LHCN-M2 (cell line): Measurements from ENCODE around the gene GOLIM4. TPM values are rescaled to one million over a fixed set of nuclear protein-coding genes. Genes with fewer than 3 reads are reported as not detected.
"Not testable (repeated sequence)": the region's sequence is repeated elsewhere in the genome, so short reads cannot be mapped to it uniquely, and the experiment has no call there.

ENCODE experiments used
- DNase-seq: peaks from one replicate; pipeline ENCODE4 v3.0.0-alpha.2; 2012; ENCODE audit warnings: low read depth
- polyA plus RNA-seq: library from polyadenylated mRNA; unstranded; fragments of >200 nt; gene quantifications from one replicate; pipeline ENCODE4 v1.2.1, GENCODE V29; 2012; ENCODE audit warnings: missing spikeins
- total RNA-seq: library from RNA; depleted of rRNA; stranded (reverse); fragments of >200 nt; gene quantifications from 2 replicates; pipeline ENCODE4 v1.2.3, GENCODE V29; 2014; rRNA removed

GOLIM4 gene
- 35.8 and 42.1 TPM in 2 replicates for total RNA-seq
- polyA plus RNA-seq = 16.1 TPM

- DNase-seq = peak; percentile 97
These were observed at the start of gene GOLIM4 for GRCh38 chr3:168095611-168096209. GOLIM4 (minus strand) TSS chr3:168095924; CDS start chr3:168095285, 639 bp downstream.

GRCh38 chr3:168141405-168141998 is 45.8 kb upstream of the GOLIM4 start:
- DNase-seq = no peak

- no peak for DNase-seq
These were observed 44.2 kb upstream of the GOLIM4 start for GRCh38 chr3:168139947-168140346.

- DNase-seq = no peak
These were observed 42.7 kb upstream of the GOLIM4 start for GRCh38 chr3:168138421-168138820.

- DNase-seq = peak; percentile 20
These were observed 39.2 kb upstream of the GOLIM4 start for GRCh38 chr3:168134931-168135330.

- not testable (repeated sequence) for DNase-seq
These were observed 34.5 kb upstream of the GOLIM4 start for GRCh38 chr3:168130250-168130649.

GRCh38 chr3:168128463-168128862 is 32.7 kb upstream of the GOLIM4 start:
- DNase-seq = not testable (repeated sequence)

- DNase-seq = no peak
These were observed 31.7 kb upstream of the GOLIM4 start for GRCh38 chr3:168127466-168127865.

- DNase-seq = no peak
These were observed 29.1 kb upstream of the GOLIM4 start for GRCh38 chr3:168124791-168125190.

- DNase-seq = no peak
These were observed 28.6 kb upstream of the GOLIM4 start for GRCh38 chr3:168124291-168124690.

- no peak for DNase-seq
These were observed 27.8 kb upstream of the GOLIM4 start for GRCh38 chr3:168123201-168124176.

GRCh38 chr3:168121184-168122017 is 25.7 kb upstream of the GOLIM4 start:
- DNase-seq = peak; percentile 39

- DNase-seq = peak; percentile 35
These were observed 22.2 kb upstream of the GOLIM4 start for GRCh38 chr3:168117853-168118313.

GRCh38 chr3:168117059-168117458 is 21.3 kb upstream of the GOLIM4 start:
- peak; percentile 20 for DNase-seq

GRCh38 chr3:168116279-168116678 is 20.6 kb upstream of the GOLIM4 start:
- peak; percentile 67 for DNase-seq

GRCh38 chr3:168113848-168114247 is 18.1 kb upstream of the GOLIM4 start:
- DNase-seq = no peak

GRCh38 chr3:168112894-168113293 is 17.2 kb upstream of the GOLIM4 start:
- DNase-seq = no peak

GRCh38 chr3:168104361-168104760 is 8.6 kb upstream of the GOLIM4 start:
- no peak for DNase-seq

- DNase-seq = no peak
These were observed 7.1 kb upstream of the GOLIM4 start for GRCh38 chr3:168102735-168103410.

- DNase-seq = no peak
These were observed 5.2 kb upstream of the GOLIM4 start for GRCh38 chr3:168100777-168101492.
